ENCODE data around the gene MPZL2. TPM values are rescaled to one million over a fixed set of nuclear protein-coding genes. Genes with fewer than 3 reads are reported as not detected.

MPZL2 gene
- total and polyA plus RNA-seq, 12 donors, result 4.0 to 23.4 (median 12.3) TPM

DNA sequence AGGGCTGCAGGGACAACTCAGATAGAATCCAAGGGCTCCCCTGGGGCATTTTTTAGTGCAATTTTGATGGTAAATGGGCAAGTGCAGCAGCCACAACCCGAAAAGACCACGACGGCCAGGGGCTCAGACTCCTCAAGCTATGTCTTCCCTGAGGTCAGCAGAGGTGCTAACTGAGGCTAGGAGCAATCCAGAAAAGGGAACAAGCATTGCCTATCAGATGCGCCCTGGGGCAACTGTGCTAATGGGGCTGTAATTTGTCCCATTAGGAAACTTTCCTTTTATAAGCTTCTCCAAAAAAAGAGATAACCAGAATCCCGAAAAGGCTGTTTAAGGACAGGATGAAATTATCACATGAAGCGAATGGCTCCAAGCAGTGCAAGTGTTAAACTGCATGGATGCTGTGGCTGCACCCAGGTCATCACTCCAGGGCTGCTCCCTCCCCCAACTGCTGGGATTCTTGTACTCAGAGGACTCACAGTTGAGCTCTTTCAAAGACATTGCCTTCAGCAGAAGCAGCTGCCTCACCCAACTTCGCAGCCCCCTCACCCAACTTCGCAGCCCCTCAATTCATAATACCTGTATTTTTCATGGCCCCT, 37.6 kb upstream of the MPZL2 start:
- no peaks in the 10 kb centered on the region for H3K9me3 ChIP-seq
- ATAC-seq (no peak), DNase-seq (no peak)
- WGBS, 2 donors, result 61 to 72% methylated on average over 8 of the region's 8 CpGs
- no peaks in the 10 kb centered on the region for H3K4me1 ChIP-seq
- no peak overlapping the region for H3K27ac ChIP-seq
- H3K4me3 ChIP-seq, result no peak overlapping the region
- H3K27me3 ChIP-seq, result peaks cover 0 to 25% (median 9%) of the 10 kb centered on the region in 7 donors
- intact Hi-C loops (cut with DNase I), result loop anchor here in 2 of 10 donors (5.0 to 10.0 kb wide), 3 partner anchors 46 to 183 kb away; no protein-coding TSS in a partner anchor
- TF ChIP-seq CTCF (IDR thresholded peaks at IDR 0.05), result no peak
- H3K36me3 ChIP-seq, result no peaks in the 10 kb centered on the region

DNA sequence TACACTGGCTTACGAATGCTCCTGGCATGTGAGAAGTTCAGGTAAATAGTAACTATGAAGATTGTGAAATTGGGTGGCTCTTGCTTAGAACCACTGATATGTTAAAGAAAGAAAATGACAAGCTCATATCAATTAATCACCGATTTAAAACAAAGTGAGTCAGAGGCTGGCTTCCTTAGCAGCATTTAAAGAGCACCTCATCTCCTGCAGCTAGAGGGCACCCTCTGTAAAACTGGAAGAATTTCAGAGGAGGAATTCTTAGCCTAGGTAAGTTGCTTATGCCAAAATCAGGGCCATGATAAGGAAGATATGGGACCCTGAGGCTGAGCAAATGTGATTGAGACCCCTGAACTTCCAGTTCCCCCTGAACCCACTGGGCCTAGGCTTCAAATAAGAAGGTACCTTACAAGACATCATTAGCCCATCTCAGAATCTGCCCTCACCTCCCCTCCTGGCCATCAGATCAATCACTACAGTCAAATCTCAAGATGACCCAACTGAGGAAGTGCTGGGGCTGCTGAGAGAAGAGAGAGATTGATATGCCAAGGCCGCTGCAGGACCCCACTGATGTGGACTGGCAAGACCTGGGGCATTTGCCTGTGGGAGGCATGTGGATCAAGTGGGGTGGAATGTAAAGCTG, 31.8 kb upstream of the MPZL2 start:
- no peaks in the 10 kb centered on the region for H3K4me1 ChIP-seq
- no peaks in the 10 kb centered on the region for H3K9me3 ChIP-seq
- H3K4me3 ChIP-seq, result no peak overlapping the region
- no peak for DNase-seq
- H3K36me3 ChIP-seq, result no peaks in the 10 kb centered on the region
- WGBS, 2 donors, result 54 to 74% methylated on average over 3 of the region's 3 CpGs
- ATAC-seq, result peak in 1 of 8 donors; percentile 29
- intact Hi-C loops (cut with DNase I), result loop anchor here in 6 of 10 donors (5.0 to 10.0 kb wide), 5 partner anchors 51 to 191 kb away; partner anchors contain the start of gene UBE4A (in 1 of the 6)
- H3K27me3 ChIP-seq, result peaks cover 0 to 6% (median 0%) of the 10 kb centered on the region in 7 donors
- peak in 8 of 9 donors; percentile 10 to 68 (median 59) for TF ChIP-seq CTCF (IDR thresholded peaks at IDR 0.05)
- no peak overlapping the region for H3K27ac ChIP-seq

DNA sequence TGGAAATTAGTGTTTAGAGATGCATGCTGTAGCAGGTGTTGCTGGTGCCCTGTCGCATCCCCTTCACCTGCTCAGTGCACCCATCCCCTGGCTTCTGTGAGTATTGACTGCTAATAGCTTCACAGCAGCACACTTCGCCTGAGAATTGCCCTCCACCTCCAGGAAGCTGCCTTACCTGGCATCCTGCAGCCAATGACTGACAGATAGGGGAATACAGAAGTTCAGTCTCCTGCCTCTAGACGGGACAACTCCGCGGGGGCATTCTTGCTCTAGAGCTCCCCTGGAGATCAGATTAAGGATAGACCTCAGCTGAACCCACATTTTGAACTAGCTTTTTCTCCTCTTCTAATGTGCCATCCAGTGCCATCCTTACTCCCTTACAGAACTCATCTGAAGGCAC, 31.1 kb upstream of the MPZL2 start:
- WGBS, 2 donors, result 54 to 68% methylated on average over 5 of the region's 5 CpGs
- no peak for DNase-seq
- intact Hi-C loops (cut with DNase I), result loop anchor here in 6 of 10 donors (5.0 to 10.0 kb wide), 5 partner anchors 52 to 192 kb away; partner anchors contain the start of gene UBE4A (in 1 of the 6)

More for the DNA sequence above, 31.1 kb upstream of the MPZL2 start:
- Histone ChIP-seq H3K4me3 (no peak overlapping the region), H3K27ac (no peak overlapping the region), H3K9me3 (no peaks in the 10 kb centered on the region), H3K36me3 (no peaks in the 10 kb centered on the region), H3K4me1 (no peaks in the 10 kb centered on the region), H3K27me3 (peaks cover 0 to 6% (median 0%) of the 10 kb centered on the region in 7 donors)
- no peak for ATAC-seq
- no peak for TF ChIP-seq CTCF (IDR thresholded peaks at IDR 0.05)
